GM18909 (cell line): ENCODE data around the gene SWI5.
"Not testable (repeated sequence)": the region's sequence is repeated elsewhere in the genome, so short reads cannot be mapped to it uniquely, and the experiment has no call there.

Experiments used
- ATAC-seq: cut with Tn5 transposase; IDR thresholded peaks from one replicate; pipeline ENCODE4 v1.9.1; 2021; ENCODE audit warnings: mild to moderate bottlenecking; ENCODE audit not compliant: unreplicated experiment, poor library complexity

Gene SWI5

GRCh38 chr9:128276008-128276573 lies at the start of gene SWI5:
Gene SWI5 (plus strand): TSS chr9:128276276.
- ATAC-seq, result peak; percentile 94

- ATAC-seq, result no peak
Observed at GRCh38 chr9:128226412-128226801, 49.7 kb upstream of the SWI5 start.

- not testable (repeated sequence) for ATAC-seq
Observed at GRCh38 chr9:128230897-128231296, 45.2 kb upstream of the SWI5 start.

- ATAC-seq, result no peak
Observed at GRCh38 chr9:128231638-128232527, 44.2 kb upstream of the SWI5 start.

- no peak for ATAC-seq
Observed at GRCh38 chr9:128232528-128233428, 43.3 kb upstream of the SWI5 start.

GRCh38 chr9:128233817-128234406 lies 42.2 kb upstream of the SWI5 start:
- no peak for ATAC-seq

GRCh38 chr9:128242124-128242523 lies 34.0 kb upstream of the SWI5 start:
- no peak for ATAC-seq

- ATAC-seq, result no peak
Observed at GRCh38 chr9:128242828-128243214, 33.3 kb upstream of the SWI5 start.

GRCh38 chr9:128243215-128244018 lies 32.7 kb upstream of the SWI5 start:
- ATAC-seq, result no peak

- no peak for ATAC-seq
Observed at GRCh38 chr9:128244091-128244836, 31.8 kb upstream of the SWI5 start.

- ATAC-seq, result no peak
Observed at GRCh38 chr9:128244837-128245231, 31.2 kb upstream of the SWI5 start.

GRCh38 chr9:128245421-128246151 lies 30.5 kb upstream of the SWI5 start:
- ATAC-seq, result no peak

GRCh38 chr9:128246471-128246870 lies 29.6 kb upstream of the SWI5 start:
- no peak for ATAC-seq

- ATAC-seq, result no peak
Observed at GRCh38 chr9:128247226-128247803, 28.8 kb upstream of the SWI5 start.

- ATAC-seq, result no peak
Observed at GRCh38 chr9:128249558-128249907, 26.5 kb upstream of the SWI5 start.

- ATAC-seq, result peak; percentile 84
Observed at GRCh38 chr9:128249908-128250838, 25.9 kb upstream of the SWI5 start.
